Forelimb muscle (tissue), 1 donor: ENCODE measurements around the gene METRNL. TPM values are rescaled to one million over a fixed set of nuclear protein-coding genes. Genes with fewer than 3 reads are reported as not detected.

Source experiments
- DNase-seq: peaks from one replicate; pipeline ENCODE4 v3.0.0-alpha.2; 2013; ENCODE audit warnings: low read depth
- polyA plus RNA-seq: library from polyadenylated mRNA; unstranded; fragments of 120-200 nt; gene quantifications from one replicate; pipeline ENCODE4 v1.2.1, GENCODE V29; 2013; ENCODE audit not compliant: insufficient read length

The METRNL gene
- polyA plus RNA-seq, 1 donor: 26.4 TPM

DNA sequence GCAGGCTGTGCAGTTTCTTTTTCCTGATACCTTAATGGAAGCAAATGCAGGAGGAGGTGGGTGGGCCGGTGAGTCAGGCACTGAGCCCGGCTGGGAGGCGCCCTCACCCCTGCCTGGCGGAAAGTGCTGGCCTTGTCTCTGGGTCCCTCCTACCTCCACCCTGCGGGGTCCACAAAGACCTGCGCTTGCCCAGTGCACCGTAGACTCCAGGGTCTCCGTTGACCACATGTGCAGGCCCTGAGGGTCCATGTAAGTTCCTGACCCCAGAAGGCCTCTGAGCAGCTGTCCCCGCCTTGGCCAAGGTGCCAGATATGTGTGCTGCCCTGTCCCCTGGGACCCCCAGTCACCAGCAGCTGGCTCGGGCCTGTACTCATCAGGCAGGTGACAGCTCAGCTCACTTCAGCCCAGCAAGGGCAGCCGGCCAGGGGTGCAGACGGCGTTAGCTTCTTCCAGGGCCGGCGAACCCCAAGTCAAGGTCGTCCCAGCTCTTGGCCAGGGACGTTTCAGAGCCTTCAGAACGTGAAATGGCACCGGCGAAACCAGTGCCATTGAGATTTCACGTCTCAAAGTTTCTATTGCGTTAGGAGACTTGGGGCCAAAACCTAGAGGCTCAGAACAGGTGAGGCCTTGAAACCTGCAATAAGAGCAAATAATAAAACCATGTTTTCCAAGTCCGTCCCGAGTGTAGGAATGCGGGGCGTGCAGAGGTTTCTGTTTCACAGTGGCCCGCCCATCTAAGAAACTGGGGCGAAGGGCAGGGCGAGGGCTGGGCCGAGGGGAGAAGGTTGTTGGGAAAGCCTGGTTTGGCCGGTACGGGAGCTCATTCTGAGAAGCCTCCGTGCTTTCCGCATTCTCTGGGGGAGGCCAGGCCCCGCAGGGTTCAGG lies 12.1 kb downstream of the METRNL start:
- DNase-seq: no peak

DNA sequence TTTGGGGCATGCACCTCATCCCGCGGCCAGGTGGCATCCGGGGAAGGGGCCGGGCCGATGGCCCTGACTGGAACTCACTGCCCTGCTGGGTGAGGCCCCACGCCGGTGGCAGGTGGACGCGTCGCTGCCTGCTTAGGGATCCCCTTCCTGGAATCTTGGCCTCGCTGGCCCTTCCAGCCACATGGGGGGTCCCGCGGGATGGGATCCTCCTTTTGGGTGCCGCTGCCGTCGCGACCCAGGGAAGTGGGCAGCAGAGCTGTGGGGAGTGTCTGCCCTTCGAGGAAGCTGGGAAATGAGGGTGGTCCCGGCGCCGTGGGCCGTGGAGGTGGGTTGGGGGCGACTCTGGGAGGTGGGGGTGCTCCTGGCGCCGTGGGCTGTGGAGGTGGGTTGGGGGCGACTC lies 12.8 kb downstream of the METRNL start:
- DNase-seq: no peak

DNA sequence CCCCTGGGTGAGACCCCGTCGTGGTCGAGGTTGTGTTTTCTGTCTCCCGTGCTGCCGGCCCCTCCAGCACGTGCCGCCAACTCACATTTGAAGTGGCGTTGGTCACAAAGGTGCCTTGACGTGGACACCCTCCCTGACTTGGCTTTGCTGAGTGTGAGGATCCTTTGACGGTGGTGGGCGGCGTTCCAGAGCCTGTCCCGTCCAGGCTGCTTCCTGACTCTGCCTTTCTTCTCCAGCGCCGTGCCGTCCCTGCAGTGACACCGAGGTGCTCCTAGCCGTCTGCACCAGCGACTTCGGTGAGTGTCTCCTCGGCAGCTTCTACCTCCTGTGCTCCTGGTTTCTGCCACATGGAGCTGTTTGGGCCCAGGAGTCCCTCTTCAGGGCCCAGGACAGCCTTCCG lies 13.5 kb downstream of the METRNL start:
- DNase-seq: no peak

DNA sequence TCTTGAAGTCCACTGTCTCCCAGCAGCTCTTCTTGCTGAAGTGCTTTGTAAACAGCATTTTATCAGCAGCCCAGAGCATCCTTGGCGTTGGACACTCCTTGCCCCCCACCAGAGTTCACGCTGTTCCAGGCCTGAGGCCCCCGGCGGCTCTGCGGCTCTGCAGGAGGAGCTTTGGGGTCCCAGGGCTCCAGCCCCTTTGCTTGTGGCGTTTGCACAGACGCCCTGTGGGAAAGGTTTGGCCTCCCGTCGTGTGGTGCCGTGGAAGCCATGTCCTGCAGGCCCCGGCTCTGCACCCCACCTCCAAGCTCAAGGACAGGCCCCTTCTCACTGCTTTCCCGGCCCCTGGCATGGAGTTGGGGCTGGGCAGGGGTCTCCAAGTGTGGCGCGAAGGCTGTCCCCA lies 14.1 kb downstream of the METRNL start:
- no peak for DNase-seq

DNA sequence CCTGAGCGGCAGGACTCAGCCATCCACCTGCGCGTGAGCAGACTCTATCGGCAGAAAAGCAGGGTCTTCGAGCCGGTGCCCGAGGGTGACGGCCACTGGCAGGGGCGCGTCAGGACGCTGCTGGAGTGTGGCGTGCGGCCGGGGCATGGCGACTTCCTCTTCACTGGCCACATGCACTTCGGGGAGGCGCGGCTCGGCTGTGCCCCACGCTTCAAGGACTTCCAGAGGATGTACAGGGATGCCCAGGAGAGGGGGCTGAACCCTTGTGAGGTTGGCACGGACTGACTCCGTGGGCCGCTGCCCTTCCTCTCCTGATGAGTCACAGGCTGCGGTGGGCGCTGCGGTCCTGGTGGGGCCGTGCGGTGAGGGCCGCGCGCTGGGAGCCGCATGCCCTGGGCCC lies 14.9 kb downstream of the METRNL start:
- no peak for DNase-seq

DNA sequence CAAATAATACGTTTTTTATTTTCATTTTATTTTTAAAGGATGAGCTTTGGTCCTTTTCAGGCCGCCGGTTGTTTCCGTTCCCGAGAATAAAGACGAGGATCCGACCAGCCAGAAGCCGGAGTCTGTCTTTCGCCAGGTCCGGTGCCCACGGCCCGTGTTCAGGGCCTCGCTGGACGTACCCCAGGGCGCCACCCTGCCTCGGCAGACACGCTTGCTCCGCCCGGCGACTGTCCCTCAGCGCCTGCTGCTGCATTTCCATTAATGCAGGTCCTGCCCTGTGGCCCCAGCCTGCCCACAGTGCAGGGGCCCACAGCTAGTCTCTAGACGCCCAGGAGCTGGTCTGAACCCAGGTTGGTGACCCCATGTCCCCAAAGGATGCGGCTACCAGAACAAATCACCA lies 15.6 kb downstream of the METRNL start:
- DNase-seq: no peak

DNA sequence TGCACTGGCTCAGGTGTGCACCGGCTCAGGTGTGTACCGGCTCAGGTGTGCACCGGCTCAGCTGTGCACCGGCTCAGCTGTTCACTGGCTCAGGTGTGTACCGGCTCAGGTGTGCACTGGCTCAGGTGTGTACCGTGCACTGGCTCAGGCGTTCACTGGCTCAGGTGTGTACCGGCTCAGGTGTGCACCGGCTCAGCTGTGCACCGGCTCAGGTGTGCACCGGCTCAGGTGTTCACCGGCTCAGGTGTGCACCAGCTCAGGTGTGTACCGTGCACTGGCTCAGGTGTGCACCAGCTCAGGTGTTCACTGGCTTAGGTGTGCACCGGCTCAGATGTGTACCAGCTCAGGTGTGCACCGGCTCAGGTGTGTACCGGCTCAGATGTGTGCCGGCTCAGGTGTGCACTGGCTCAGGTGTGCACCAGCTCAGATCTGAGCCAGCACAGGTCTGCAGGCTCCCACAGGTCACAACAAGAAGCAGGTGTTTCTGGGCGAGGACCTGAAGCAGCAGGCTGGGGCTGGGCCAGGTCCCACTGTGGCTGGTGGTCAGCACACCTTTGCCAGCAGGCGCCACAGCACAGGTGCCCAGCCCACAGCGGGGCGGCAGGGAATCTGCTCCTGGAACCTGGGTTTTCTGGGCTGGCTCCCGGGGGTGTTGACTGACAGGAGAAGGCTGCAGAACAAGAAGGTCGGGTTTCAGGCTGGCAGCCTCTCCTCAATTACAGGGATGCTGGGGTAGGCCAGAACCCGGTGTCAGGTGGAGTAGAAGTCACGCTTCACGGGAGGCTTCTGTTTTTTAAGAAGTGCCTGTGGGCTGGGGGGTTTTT lies 17.2 kb downstream of the METRNL start:
- DNase-seq: no peak

DNA sequence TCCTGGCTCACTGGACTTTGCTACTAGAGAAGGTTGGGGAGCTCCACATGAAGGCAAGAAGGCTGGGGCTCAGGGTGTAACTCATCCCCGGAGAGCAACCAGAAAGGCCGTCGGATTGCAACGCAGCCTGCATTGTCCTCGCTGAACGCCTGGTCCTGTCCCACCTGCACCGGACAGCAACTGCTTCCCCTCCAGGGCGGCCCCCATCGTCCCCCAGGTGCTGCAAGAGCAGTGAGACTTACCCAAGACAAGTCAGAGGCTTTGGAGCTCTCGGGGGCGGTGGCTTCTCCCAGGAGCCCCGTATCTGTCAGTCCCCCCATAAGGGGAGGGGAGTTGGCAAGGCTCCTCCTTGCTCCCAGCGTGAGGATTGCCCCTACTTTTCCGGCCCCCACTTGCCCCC lies 18.4 kb downstream of the METRNL start:
- DNase-seq: no peak

DNA sequence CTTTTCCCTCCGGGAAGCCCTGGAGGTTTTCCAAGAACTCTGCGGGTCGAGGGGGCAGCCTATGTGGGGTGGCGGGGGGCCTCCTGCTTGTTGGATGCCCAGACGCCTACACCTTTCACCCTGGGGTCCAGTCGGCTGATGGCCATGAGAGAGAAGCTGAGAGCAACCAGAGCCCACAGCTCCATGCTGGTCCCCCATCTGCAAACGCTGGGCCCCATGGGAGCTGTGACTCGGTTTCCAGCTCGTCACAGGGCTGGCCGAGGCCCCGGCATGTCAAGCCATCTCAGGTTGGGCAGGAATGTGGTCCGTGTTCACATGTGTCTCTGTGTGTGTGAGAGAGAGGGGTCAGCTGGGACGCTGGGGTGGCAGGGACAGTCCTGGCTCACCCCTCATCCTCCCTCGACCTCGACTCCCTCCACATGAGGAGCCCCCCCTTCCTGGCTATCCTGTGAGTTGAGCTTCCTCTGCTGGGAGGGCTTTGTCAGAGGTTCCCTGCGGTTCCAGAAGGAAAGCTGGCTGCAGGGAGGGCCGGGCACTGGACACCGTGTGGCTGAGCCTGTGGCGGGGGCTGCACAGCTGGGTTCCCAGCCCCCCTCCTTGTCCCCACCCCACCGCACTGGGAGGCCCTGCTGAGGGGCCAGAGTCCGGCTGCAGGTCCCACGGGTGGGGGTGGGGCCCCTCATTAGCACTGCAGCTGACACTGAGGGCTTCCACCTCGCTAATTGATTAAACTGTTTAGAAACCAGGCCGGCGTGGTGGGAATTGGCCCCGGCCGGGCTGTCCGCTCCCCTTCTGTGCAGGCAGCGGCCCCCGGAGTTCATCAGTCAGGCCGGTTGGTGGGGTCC lies 19.1 kb downstream of the METRNL start:
- DNase-seq: no peak

DNA sequence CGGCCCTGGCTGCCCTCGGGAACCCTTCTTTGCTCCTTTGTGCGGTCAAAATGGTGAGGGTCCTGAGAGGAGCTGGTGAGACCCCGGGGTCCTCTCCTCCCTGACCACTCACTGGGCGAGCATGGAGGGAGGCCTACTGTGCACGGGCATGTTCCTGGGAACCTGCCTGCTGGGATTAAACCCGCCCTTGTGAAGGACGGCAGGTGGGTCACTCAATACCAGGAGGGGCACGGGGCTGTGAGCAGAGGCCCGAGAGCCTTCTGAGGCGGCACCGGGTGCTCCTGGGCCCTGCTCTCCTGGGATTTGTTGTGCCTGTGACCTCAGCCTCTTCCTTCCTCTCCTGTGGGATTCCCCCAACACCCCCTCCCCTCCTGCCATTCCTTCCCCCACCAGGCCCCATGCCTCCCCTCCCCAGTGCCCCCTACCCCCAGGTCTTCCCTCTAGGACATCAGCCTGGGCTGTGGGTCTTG lies 19.7 kb downstream of the METRNL start:
- DNase-seq: no peak

DNA sequence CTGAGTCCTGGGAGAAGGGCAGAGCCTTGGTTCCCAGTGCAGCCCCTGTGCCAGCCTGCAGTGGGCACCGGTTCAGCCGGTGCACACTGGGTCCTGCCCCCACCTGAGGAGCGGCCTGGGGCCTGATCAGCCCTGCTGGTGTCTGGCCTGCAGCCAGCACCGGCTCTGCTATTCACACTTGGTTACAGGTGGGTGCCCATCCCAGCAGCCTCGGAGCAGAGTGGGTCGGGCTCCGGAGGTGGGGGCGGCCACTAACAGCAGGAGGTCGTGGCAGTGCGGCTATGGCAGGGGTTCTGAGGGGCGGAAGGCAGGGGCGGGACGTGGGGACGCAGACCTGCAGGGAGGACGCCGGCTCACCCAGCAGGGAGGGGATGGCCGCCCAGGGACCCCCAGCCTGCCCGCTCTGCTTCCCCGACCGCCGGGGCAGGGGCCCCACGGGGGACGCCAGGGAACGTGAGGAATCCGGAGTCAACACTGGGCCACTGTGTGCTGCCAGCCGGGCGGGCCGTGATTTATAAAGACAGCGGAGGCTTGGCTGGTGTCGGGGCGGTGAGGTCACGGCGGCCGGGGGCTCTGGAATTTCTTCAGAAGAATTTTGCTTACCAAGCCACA lies 20.3 kb downstream of the METRNL start:
- DNase-seq: no peak

DNA sequence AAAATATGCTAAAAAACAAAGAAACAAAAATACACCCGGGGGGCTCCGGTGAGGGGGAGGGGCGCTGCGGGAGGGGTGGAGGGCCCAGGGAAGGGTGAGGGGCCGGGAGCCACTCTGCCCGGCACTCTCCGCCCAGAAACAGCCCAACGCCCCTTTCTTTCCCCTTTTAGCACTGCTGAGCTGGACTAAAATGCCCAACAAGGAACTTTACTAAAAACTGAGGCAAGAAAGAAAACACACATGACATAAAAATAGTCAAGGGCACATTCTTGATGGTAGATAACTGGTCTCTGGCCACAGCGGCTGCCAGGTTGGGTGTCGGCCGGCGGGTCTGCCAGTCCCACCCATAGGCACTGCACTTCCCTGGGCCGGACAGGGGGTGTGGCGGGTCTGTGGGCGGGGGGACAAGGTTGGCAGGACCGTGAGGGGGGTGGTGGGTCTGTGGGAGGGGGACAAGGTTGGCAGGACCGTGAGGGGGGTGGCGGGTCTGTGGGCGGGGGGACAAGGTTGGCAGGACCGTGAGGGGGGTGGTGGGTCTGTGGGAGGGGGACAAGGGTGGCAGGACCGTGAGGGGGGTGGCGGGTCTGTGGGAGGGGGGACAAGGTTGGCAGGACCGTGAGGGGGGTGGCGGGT lies 20.9 kb downstream of the METRNL start:
- DNase-seq: no peak

DNA sequence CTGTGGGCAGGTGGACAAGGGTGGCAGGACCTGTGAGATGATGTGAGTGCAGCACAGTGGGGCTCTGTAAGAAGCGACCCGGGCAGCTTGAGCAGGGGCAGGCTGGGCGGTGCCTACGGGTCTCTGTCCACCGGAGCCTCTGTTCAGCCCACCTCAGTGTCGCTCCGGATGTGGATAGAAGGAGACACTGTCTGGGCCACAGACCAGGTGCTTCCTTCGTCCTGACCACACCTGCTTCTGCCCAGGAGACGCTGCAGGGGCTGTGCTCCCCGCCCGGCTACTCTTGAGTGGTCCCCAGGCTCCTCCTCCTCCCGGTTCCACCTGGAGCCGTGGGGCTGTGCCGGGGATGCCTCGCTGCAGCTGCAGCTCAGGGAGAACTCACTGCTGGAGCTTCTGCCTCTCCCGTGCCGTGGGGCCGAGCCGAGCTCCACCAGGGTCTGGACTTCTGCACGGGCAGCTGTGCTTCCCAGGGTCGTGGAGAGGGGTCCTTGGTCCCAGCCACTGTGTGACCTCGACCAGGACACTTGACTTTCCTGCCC lies 21.5 kb downstream of the METRNL start:
- DNase-seq: no peak

DNA sequence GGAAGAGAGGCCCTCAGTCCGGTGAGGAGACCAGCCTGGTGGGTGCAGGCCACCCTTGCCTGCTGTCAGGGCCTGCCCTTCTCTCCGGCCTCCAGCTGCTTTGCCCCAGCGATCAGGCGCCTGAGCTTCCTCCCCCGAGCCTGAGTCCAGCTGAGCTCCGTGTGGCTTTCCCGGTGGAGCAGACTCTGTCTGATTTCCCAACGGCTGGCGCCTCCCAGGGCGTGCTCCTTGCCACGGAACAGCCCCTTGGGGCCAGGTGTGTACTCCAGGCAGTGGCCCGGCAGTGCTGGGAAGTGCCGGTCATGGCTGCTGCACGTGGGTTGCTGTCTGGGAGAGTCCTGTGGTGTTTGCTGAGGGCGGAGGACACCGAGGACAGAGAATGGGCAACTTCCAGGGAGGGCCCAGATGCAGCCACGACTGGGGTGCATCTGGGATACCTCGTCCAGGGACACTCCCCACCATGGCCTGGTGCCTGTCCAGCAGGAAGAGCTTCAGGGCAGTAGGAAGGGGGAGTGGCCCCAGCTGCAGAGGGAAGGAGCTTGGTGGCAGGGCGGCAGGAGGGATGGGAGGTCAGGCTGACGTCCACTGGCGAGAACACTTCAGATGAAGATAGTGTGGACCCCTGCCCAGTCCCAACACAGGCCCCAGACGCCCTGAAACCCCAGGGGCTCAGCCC lies 22.5 kb downstream of the METRNL start:
- no peak for DNase-seq

DNA sequence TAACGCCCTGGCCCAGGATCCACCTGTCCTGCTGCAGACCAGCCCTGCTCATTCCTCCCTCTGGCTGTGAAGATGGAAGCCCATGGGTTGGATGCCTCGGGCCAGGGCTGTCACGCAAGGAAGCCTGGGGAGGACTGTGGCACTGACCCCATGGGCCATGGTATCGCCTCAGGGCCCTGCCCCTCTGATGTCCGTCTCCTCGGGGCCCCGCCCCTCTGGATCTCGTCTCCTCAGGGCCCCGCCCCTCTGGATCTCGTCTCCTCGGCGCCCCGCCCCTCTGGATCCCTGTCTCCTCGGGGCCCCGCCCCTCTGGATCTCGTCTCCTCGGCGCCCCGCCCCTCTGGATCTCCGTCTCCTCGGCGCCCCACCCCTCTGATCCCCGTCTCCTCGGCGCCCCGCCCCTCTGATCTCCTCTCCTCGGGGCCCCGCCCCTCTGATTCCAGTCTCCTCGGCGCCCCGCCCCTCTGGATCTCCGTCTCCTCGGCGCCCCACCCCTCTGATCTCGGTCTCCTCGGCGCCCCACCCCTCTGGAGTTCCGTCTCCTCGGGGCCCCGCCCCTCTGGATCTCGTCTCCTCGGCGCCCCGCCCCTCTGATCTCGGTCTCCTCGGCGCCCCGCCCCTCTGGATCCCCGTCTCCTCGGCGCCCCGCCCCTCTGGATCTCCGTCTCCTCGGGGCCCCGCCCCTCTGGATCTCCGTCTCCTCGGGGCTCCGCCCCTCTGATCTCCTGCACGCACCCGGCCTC lies 24.0 kb downstream of the METRNL start:
- DNase-seq: no peak

DNA sequence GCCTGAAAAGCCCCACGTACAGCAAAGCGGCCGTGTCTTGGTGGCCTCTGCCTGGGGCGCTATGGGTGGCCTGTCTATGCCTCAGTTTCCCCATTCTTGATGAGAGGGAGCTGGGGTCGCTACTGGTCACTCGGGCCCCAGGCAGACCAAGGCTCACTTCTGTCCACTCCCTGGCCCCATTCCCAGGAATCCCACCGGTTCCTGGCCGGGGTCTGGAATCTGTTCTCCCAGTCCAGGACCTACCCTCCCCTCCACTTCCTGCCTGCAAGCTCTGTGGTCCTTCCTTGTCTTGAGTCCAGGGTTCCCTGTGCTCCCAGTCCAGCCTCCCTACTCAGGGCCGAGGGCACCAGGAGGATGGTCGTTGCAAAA lies 24.5 kb downstream of the METRNL start:
- DNase-seq: no peak

DNA sequence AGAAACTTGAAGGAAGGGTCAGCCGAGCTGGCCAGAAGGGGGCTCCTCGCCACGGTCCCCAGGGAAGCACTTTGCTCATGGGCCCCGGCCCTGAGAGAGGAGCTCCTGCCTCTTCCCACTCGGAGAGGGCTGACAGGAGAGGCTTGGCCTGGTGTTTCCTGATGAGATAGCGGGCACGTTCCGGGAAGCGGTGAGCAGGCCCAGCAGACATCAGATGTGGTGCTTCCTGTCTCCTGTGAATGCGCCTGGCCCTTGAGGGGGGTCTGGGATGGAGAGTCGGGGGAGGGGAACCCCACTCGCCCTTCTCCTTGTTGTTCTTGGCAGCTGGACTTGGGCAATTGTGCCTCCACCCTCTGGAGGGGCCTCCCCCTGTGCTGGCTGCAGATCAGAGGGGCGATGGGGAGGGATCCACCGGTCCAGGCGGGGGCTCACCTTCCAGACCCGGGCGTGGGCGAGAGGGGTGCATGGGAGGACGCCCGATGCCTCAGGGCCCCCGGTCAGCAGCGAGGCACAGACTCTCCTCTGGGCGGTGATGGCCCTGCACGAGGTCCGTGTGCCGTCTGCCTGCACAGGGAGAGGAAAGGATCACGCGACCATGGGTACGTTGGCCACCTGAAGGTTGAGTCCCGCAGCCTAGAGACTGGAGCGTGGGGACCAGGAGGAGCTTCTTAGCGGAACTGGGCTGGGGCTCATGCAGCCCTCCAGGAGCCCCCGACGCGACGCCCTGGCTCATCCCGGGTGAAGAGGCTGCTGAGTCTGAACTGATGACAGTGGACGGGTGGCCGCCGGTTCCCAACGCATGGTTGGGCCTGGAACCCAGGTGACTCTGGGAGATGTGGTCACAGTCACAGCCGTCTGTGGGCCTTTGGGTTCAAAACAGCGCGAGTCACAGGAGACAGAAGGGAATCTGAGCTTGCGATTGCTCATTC lies 25.4 kb downstream of the METRNL start:
- no peak for DNase-seq

DNA sequence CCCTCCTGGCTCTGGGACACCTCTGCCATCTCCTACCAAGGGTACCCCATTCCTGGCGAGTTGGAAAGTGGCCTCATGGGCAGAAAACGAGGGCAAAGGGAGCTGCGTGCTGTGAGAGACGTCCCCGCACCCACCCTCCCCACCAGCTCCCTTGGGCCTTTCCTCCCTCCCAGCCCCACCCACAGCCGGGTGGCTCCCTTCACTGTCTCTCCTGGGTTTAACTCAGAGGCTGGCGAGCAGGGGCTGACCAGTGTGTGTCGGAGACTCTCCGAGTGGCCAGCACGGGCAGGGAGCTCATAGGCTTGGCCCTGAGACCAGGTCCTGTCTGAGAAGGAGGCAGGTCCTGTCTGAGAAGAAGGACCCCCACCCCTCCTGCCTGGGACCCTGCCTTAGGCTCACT lies 26.1 kb downstream of the METRNL start:
- no peak for DNase-seq
